Measurements from ENCODE around the gene LIPI. TPM values are rescaled to one million over a fixed set of nuclear protein-coding genes. Genes with fewer than 3 reads are reported as not detected.
"Not testable (repeated sequence)": the region's sequence is repeated elsewhere in the genome, so short reads cannot be mapped to it uniquely, and the experiment has no call there.

LIPI gene
- total and polyA plus RNA-seq, 4 donors = not detected

DNA sequence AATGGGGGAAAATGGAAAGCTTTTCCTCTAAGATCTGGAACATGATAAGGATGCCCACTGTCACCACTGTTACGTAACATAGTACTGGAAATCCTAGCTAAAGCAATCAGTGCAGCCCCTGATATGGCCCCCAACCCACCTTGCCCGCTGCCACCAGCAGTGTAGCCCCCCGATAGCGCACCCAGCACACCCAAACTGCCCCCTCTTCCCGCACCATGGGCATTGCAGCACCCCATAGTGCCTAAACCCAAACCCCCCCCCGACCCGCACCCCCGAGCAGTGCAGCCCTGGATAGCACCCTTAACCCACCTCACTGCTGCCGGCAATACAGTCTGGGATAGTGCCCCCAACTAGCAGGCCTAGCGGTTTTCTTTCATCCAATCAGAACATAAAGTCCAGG lies 148.9 kb downstream of the LIPI start:
- H3K9me3 ChIP-seq (ENCODE audit: control insufficient read depth, low read length); ATAC-seq (ENCODE audit: low FRiP score); H3K27me3 ChIP-seq (ENCODE audit: control insufficient read depth in 1 of 2, insufficient read depth in 2 of 2, low read length in 1 of 2); H3K4me1 ChIP-seq (ENCODE audit: control insufficient read depth in 1 of 2, insufficient read depth in 2 of 2, low read length in 2 of 2); H3K36me3 ChIP-seq (ENCODE audit: control insufficient read depth in 1 of 2, insufficient read depth in 2 of 2, low read length in 1 of 2); intact Hi-C loops (cut with DNase I); H3K4me3 ChIP-seq (ENCODE audit: low read length in 2 of 2); H3K27ac ChIP-seq (ENCODE audit: low read depth in 1 of 2, low read length in 2 of 2): not testable (repeated sequence)
- DNase-seq = peak in 1 of 2 donors; percentile 60
- 86 to 93% methylated on average over 9 to 10 of the region's 10 CpGs for WGBS, 2 donors

DNA sequence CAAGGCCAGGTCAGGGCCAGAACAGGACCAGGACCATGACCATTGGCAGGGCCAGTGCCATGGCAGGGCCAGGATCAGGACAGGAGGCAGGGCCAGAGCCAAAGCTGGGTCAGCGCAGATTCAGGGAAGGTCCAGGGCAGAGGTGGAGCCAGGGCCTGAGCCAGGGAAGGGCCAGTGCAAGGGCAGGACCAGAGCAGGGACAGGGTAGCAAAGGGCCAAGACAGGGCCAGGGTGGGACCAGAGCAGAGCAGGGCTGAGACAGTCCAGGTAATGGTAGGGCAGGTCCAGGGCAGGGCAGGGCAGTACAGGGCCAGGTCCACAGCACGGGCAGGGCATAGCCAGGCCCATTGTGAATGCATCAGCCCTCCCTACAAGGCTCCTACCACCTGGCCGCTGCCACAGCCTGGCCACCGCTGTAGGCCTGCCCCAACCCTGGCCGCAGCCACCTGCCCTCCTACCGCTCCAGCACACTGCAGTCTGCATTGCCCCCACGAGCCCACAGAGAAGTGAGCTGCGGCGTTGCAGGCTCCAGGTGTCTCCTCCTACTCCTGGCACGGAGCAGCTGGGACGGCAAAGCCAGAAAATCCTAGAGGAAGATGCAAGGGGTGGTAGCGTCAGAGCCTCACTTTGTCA lies 151.6 kb downstream of the LIPI start:
- peak; percentile 9 for ATAC-seq (ENCODE audit: low FRiP score)
- WGBS, 2 donors = 96 to 97% methylated on average over 12 of the region's 12 CpGs
- H3K9me3 ChIP-seq (ENCODE audit: control insufficient read depth, low read length) = not testable (repeated sequence)

More for the DNA sequence above, 151.6 kb downstream of the LIPI start:
- H3K27ac ChIP-seq (ENCODE audit: low read depth in 1 of 2, low read length in 2 of 2); intact Hi-C loops (cut with DNase I); H3K36me3 ChIP-seq (ENCODE audit: control insufficient read depth in 1 of 2, insufficient read depth in 2 of 2, low read length in 1 of 2); H3K4me3 ChIP-seq (ENCODE audit: low read length in 2 of 2); H3K27me3 ChIP-seq (ENCODE audit: control insufficient read depth in 1 of 2, insufficient read depth in 2 of 2, low read length in 1 of 2); H3K4me1 ChIP-seq (ENCODE audit: control insufficient read depth in 1 of 2, insufficient read depth in 2 of 2, low read length in 2 of 2): not testable (repeated sequence)
- DNase-seq = peak in 1 of 2 donors; percentile 65

Other genes starting within 250 kb of the LIPI start
- 1 to 10 TPM; 1.4 to 1.7 TPM for gene RBM11, start 5.2 kb upstream of the LIPI start, total RNA-seq
- 1 to 10 TPM in 1 of 2 donors, not detected in 1; 1.1 TPM for gene RBM11, start 5.2 kb upstream of the LIPI start, polyA plus RNA-seq
- gene HSPA13, start 172.2 kb upstream of the LIPI start, total RNA-seq = 10 to 100 TPM; 28.4 to 36.5 TPM
- 10 to 100 TPM in 1 of 2 donors, 1 to 10 TPM in 1; 9.1 to 12.3 TPM for gene HSPA13, start 172.2 kb upstream of the LIPI start, polyA plus RNA-seq

Measured in aorta (tissue), 5 donors.